ENCODE results near the gene CIP2A. TPM values are rescaled to one million over a fixed set of nuclear protein-coding genes. Genes with fewer than 3 reads are reported as not detected.

Gene CIP2A
- total and polyA plus RNA-seq, 2 of the 8 experiments (the other 6 are each of a cell fraction or from before 2014, with no cell fraction given) = 11.9 to 38.0 TPM

DNA sequence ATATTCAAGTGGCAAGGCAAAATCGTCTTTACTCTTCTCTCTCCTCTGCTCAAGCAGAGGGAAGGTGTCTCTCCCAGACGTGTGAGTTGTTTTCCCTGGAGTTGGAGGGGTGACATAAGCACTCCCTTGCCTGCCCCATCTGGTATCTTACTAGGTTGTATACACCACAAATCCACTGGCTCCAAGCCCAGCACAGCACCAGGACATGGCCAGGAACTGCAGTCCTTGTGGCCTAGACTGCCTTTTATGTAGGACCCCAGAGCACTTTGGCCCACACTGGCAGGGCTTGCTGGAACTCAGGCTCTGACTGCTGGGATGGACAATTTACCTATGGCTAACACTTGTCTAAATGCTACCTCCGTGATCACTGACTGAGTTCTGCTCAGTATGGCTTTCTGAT is 34.3 kb upstream of the CIP2A start (continued):
- TF ChIP-seq NANOG (IDR thresholded peaks at IDR 0.05; ENCODE audit: insufficient read depth, low read depth, low read length, poor library complexity, severe bottlenecking) = no peak
